Measurements from ENCODE around the gene PLIN4.

Gene PLIN4

GRCh38 chr19:4506449-4507149 lies 11.7 kb downstream of the PLIN4 start:
- DNase-seq (peak; percentile 30), ATAC-seq (peak; percentile 55)

GRCh38 chr19:4505570-4506448 lies 12.5 kb downstream of the PLIN4 start:
- ATAC-seq = peak; percentile 15
- no peak for DNase-seq

- ATAC-seq (no peak), DNase-seq (peak; percentile 16)
These were observed 13.3 kb downstream of the PLIN4 start for GRCh38 chr19:4504891-4505569.

- no peak for DNase-seq
- no peak for ATAC-seq
These were observed 14.0 kb downstream of the PLIN4 start for GRCh38 chr19:4504297-4504701.

- DNase-seq (no peak), ATAC-seq (no peak)
These were observed 14.5 kb downstream of the PLIN4 start for GRCh38 chr19:4503825-4504170.

- no peak for DNase-seq
- ATAC-seq = no peak
These were observed 15.0 kb downstream of the PLIN4 start for GRCh38 chr19:4503132-4503824.

GRCh38 chr19:4502282-4503131 lies 15.8 kb downstream of the PLIN4 start:
- ATAC-seq (no peak), DNase-seq (no peak)

- no peak for DNase-seq
- no peak for ATAC-seq
These were observed 16.6 kb downstream of the PLIN4 start for GRCh38 chr19:4501691-4502090.

GRCh38 chr19:4500841-4501591 lies 17.3 kb downstream of the PLIN4 start:
- ATAC-seq = no peak
- no peak for DNase-seq

GRCh38 chr19:4499855-4500254 lies 18.4 kb downstream of the PLIN4 start:
- DNase-seq (no peak), ATAC-seq (no peak)

GRCh38 chr19:4499318-4499717 lies 19.0 kb downstream of the PLIN4 start:
- ATAC-seq = no peak
- DNase-seq = no peak

GRCh38 chr19:4498694-4499093 lies 19.6 kb downstream of the PLIN4 start:
- ATAC-seq (no peak), DNase-seq (no peak)

- no peak for ATAC-seq
- no peak for DNase-seq
These were observed 20.4 kb downstream of the PLIN4 start for GRCh38 chr19:4497770-4498389.

GRCh38 chr19:4496304-4496703 lies 22.0 kb downstream of the PLIN4 start:
- ATAC-seq = no peak

GRCh38 chr19:4495471-4495870 lies 22.8 kb downstream of the PLIN4 start:
- DNase-seq (no peak), ATAC-seq (no peak)

More at GRCh38 chr19:4496304-4496703, 22.0 kb downstream of the PLIN4 start:
- DNase-seq = no peak

GRCh38 chr19:4494691-4495064 lies 23.6 kb downstream of the PLIN4 start:
- ATAC-seq = no peak

GRCh38 chr19:4493929-4494690 lies 24.2 kb downstream of the PLIN4 start:
- DNase-seq = no peak
- no peak for ATAC-seq

More at GRCh38 chr19:4494691-4495064, 23.6 kb downstream of the PLIN4 start:
- DNase-seq = no peak

GRCh38 chr19:4493104-4493928 lies 25.0 kb downstream of the PLIN4 start:
- DNase-seq = no peak
- ATAC-seq = no peak

All from stimulated activated naive CD8-positive, alpha-beta T cell treated with anti-CD3 and anti-CD28 coated beads, Interleukin-15, Interleukin-2, amounts not matched to agents 100 U/mL and 50 U/mL, for 24 hours (primary cell).